NB4 (cell line): Measurements from ENCODE around the gene ANKRD61.

Experiments
- CTCF ChIP-seq: IDR thresholded peaks from one replicate; pipeline ENCODE4 v1.5.1; 2012; ENCODE audit warnings: low read depth, low read length
- TF ChIP-seq, protein P1 (sequence below): IDR thresholded peaks from 2 replicates; pipeline ENCODE4 v1.6.1; 2011; ENCODE audit warnings: low read depth, low read length

DNA sequence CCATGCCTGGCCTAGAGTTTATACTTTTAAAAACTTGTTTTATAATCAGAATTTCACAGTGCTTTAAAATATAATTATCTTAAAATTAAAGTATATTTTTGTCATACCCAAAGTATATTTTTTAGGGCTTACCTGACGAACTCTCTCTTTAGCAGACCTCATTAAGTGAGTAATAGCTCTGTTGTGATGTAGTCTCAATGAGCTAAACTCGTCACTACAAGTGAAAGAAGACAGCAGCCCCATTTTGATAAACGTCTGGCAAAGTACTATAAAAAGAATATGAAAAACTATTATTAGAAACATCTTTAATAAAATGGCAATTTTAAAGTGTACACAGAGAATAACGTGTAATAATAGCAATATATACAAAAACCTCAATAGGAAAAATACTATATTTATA is 18.6 kb downstream of the ANKRD61 start:
- no peak for TF ChIP-seq CTCF
- TF ChIP-seq, protein P1, sequence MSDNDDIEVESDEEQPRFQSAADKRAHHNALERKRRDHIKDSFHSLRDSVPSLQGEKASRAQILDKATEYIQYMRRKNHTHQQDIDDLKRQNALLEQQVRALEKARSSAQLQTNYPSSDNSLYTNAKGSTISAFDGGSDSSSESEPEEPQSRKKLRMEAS = no peak
